Activated naive CD4-positive, alpha-beta T cell treated with anti-CD3 and anti-CD28 coated beads for 36 hours (primary cell): ENCODE data around the gene CKB. TPM values are rescaled to one million over a fixed set of nuclear protein-coding genes. Genes with fewer than 3 reads are reported as not detected.
A peak's percentile ranks its signal among the peaks of the same experiment; 100 is the strongest.

ENCODE experiments used
- CTCF ChIA-PET: fragments of 350-600 bp; sonication (Branson Sonifier 250); formaldehyde crosslinking; loops from one replicate; lab custom pipeline; 2021; ENCODE audit warnings: antibody characterized with exemption; lab: Charles Lee
- DNase-seq: peaks from one replicate; pipeline ENCODE4 v3.0.0-alpha.2; 2020
- H3K27ac Mint-ChIP-seq: one replicate; pipeline ENCODE4 v1.8.0; 2021; ENCODE audit warnings: mild to moderate bottlenecking, mixed read lengths
- H3K27me3 Mint-ChIP-seq: one replicate; pipeline ENCODE4 v1.8.0; 2021; ENCODE audit warnings: low read depth, mixed read lengths
- H3K36me3 Mint-ChIP-seq: one replicate; pipeline ENCODE4 v1.8.0; 2021; ENCODE audit warnings: low read depth, mixed read lengths
- H3K4me1 Mint-ChIP-seq: one replicate; pipeline ENCODE4 v1.8.0; 2021; ENCODE audit warnings: low read depth, mixed read lengths
- H3K4me3 Mint-ChIP-seq: one replicate; pipeline ENCODE4 v1.8.0; 2021; ENCODE audit warnings: mild to moderate bottlenecking, moderate library complexity, mixed read lengths
- H3K9me3 Mint-ChIP-seq: one replicate; pipeline ENCODE4 v1.8.0; 2021; ENCODE audit warnings: mixed read lengths
- intact Hi-C: fragments of 100-400 bp; cut with micrococcal nuclease; formaldehyde crosslinking; loops from one replicate; pipeline ENCODE4 v1.15.1; 2023
- total RNA-seq, 2 experiments: library from RNA; stranded (reverse); gene quantifications; one replicate each; pipeline ENCODE4 v1.2.3, GENCODE V29; 2021

The CKB gene
- total RNA-seq, 2 experiments from 2014 or later: 3.8 to 4.9 TPM

- peaks cover 51% of the 10 kb centered on the region for H3K4me1 Mint-ChIP-seq
- intact Hi-C loops: no loop called here
- CTCF ChIA-PET: interaction anchor here (0.6 to 1.8 kb wide), 4 partner anchors 11 to 58 kb away, joined by 3 to 5 read pairs (median 4); no protein-coding TSS in a partner anchor
- H3K27me3 Mint-ChIP-seq: no peaks in the 10 kb centered on the region
- no peaks in the 10 kb centered on the region for H3K9me3 Mint-ChIP-seq
- no peak overlapping the region for H3K4me3 Mint-ChIP-seq
- DNase-seq: no peak
- H3K36me3 Mint-ChIP-seq: peaks cover 25% of the 10 kb centered on the region
- H3K27ac Mint-ChIP-seq: peak overlapping the region; percentile 53
Observed at GRCh38 chr14:103558071-103558882, 35.6 kb upstream of the CKB start.

GRCh38 chr14:103556946-103557758, 34.5 kb upstream of the CKB start:
- peak overlapping the region; percentile 53 for H3K27ac Mint-ChIP-seq
- no peaks in the 10 kb centered on the region for H3K9me3 Mint-ChIP-seq
- peaks cover 51% of the 10 kb centered on the region for H3K4me1 Mint-ChIP-seq
- H3K27me3 Mint-ChIP-seq: no peaks in the 10 kb centered on the region
- CTCF ChIA-PET: interaction anchor here (1.1 kb wide), 1 partner anchor 11 kb away, joined by 3 read pairs; no protein-coding TSS in a partner anchor
- peaks cover 25% of the 10 kb centered on the region for H3K36me3 Mint-ChIP-seq
- intact Hi-C loops: no loop called here
- DNase-seq: no peak
- H3K4me3 Mint-ChIP-seq: no peak overlapping the region

DNA sequence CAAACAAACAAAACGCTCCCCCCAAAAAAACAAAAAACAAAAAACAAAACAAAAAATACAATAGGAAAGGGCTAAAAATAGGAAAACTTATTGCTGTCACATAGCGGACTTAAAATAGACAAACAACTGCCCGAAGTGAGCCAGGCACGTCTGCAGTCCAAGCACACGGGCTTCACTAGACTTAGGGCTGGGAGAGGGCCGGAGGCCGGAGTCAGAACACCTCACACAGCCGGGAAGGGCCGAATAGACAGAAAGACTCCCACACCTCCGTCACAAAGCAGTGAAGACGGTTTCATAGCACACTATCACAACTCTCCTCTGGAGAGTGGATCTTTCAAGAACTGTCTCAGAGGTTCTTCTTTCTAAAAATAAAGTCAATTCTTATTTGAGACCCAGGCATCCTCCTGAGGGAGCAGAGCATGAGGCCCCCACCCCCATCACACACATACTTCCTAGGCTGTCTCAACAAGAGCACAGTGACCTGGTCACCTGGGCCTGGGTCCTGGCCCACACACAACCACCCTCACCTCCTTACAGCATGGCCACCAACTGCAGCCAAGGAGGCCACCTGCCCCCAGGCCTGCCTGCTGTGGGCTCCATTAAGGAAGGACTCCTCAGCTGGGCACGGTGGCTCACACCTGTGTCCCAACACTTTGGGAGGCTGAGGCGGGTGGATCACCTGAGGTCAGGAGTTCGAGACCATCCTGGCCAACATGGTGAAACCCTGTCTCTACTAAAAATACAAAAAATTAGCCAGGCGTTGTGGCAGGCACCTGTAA, 33.1 kb upstream of the CKB start:
- DNase-seq: no peak
- H3K4me1 Mint-ChIP-seq: peaks cover 39% of the 10 kb centered on the region
- no peak overlapping the region for H3K27ac Mint-ChIP-seq
- H3K4me3 Mint-ChIP-seq: no peak overlapping the region
- peaks cover 21% of the 10 kb centered on the region for H3K36me3 Mint-ChIP-seq
- intact Hi-C loops: no loop called here
- H3K27me3 Mint-ChIP-seq: no peaks in the 10 kb centered on the region
- no peaks in the 10 kb centered on the region for H3K9me3 Mint-ChIP-seq
- CTCF ChIA-PET: interaction anchor here (1.1 kb wide), 1 partner anchor 12 kb away, joined by 3 read pairs; no protein-coding TSS in a partner anchor

GRCh38 chr14:103552846-103553210, 30.2 kb upstream of the CKB start:
- no peak overlapping the region for H3K27ac Mint-ChIP-seq
- no peaks in the 10 kb centered on the region for H3K9me3 Mint-ChIP-seq
- H3K4me1 Mint-ChIP-seq: peaks cover 11% of the 10 kb centered on the region
- no peak overlapping the region for H3K4me3 Mint-ChIP-seq
- no peak for DNase-seq
- CTCF ChIA-PET: interaction anchor here (1.4 kb wide), 1 partner anchor 34 kb away, joined by 4 read pairs; no protein-coding TSS in a partner anchor
- peaks cover 4% of the 10 kb centered on the region for H3K36me3 Mint-ChIP-seq
- intact Hi-C loops: no loop called here
- H3K27me3 Mint-ChIP-seq: no peaks in the 10 kb centered on the region

DNA sequence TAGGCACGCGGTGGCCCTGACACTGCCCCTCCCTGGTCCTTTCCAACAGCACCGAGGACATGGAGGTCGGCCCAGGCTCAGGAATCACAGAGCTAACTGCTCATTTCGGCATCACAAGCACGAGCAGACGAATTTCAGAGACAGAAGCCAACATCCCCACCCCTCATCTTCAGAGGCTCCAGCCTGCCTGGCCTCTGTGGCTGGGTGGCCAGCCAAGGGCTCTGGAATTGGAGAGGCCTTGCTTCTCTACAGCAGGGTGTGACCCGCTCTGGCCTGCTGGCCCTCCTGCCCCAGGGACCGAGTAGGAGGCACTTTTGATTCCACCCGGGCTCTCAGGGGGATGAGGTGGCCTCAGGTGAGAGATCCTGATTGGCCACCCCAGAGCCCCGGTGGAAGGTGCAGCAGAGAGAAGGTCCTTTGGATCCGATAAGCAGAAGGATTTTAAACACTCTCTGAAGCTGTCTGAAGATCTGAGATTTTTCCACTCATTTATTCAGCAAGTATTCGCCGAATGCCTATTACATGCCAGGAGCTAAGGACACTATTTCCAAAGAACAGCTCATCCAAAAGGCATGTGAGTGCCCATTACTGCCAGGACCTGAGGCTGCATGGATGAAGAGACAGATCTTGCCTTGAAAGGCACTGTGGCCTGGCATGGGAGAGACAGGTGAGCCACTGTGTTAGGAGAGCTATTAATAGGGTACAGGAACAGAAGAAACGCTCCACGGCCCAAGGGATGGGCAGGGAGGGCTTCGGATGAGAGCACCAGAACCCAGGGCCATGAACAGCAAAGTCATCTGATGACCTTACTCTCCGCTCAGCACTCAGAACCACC, 29.6 kb upstream of the CKB start:
- H3K27ac Mint-ChIP-seq: no peak overlapping the region
- intact Hi-C loops: no loop called here
- DNase-seq: no peak
- peaks cover 4% of the 10 kb centered on the region for H3K36me3 Mint-ChIP-seq
- CTCF ChIA-PET: interaction anchor here (1.2 to 1.4 kb wide), 2 partner anchors 10 to 33 kb away, joined by 4 read pairs; partner anchors contain the start of genes BAG5 and COA8
- H3K27me3 Mint-ChIP-seq: no peaks in the 10 kb centered on the region
- H3K4me3 Mint-ChIP-seq: no peak overlapping the region
- no peaks in the 10 kb centered on the region for H3K9me3 Mint-ChIP-seq
- peaks cover 6% of the 10 kb centered on the region for H3K4me1 Mint-ChIP-seq

DNA sequence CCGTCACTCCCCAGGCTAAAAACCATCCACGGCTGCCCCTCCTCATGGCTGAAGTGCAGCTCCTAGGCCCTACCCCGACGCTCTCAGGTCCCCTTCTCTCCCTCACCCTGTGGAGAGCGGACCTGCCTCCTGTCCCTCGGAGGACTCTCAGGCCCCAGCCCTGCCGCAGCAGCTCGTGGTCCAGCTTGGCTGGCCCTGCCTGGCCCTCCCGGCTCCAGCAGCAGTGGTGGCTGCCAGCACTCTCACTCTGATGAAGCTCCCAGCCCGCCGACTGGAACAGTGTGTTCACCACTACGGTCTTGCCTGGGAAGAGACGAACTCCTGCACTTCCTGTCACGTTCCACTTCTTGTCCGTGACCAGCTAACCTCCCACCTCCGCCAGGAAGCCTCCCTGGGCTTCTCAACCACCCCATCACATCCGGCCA, 28.7 kb upstream of the CKB start:
- no peak overlapping the region for H3K4me3 Mint-ChIP-seq
- no peak overlapping the region for H3K27ac Mint-ChIP-seq
- peaks cover 3% of the 10 kb centered on the region for H3K4me1 Mint-ChIP-seq
- CTCF ChIA-PET: interaction anchor here (1.1 to 1.2 kb wide), 2 partner anchors 11 to 33 kb away, joined by 3 to 4 read pairs; partner anchors contain the start of genes BAG5 and COA8
- no peaks in the 10 kb centered on the region for H3K9me3 Mint-ChIP-seq
- no peaks in the 10 kb centered on the region for H3K27me3 Mint-ChIP-seq
- intact Hi-C loops: no loop called here
- DNase-seq: no peak
- peaks cover 4% of the 10 kb centered on the region for H3K36me3 Mint-ChIP-seq

GRCh38 chr14:103550451-103551337, 28.1 kb upstream of the CKB start:
- no peak overlapping the region for H3K27ac Mint-ChIP-seq
- CTCF ChIA-PET: interaction anchor here (1.1 kb wide), 1 partner anchor 32 kb away, joined by 3 read pairs; no protein-coding TSS in a partner anchor
- peaks cover 4% of the 10 kb centered on the region for H3K36me3 Mint-ChIP-seq
- H3K9me3 Mint-ChIP-seq: no peaks in the 10 kb centered on the region
- no peak overlapping the region for H3K4me3 Mint-ChIP-seq
- intact Hi-C loops: no loop called here
- H3K4me1 Mint-ChIP-seq: peaks cover 3% of the 10 kb centered on the region
- DNase-seq: no peak
- no peaks in the 10 kb centered on the region for H3K27me3 Mint-ChIP-seq

- CTCF ChIA-PET: interaction anchor here (0.5 to 1.7 kb wide), 2 partner anchors 31 to 165 kb away, joined by 3 to 7 read pairs; no protein-coding TSS in a partner anchor
- Mint-ChIP-seq H3K36me3 (no peaks in the 10 kb centered on the region), H3K27me3 (no peaks in the 10 kb centered on the region), H3K27ac (no peak overlapping the region), H3K4me3 (no peak overlapping the region), H3K4me1 (no peaks in the 10 kb centered on the region), H3K9me3 (no peaks in the 10 kb centered on the region)
- intact Hi-C loops: loop anchor here (5.0 kb wide), 2 partner anchors 47 to 472 kb away; no protein-coding TSS in a partner anchor
- no peak for DNase-seq
Observed at GRCh38 chr14:103549361-103550311, 27.0 kb upstream of the CKB start.

DNA sequence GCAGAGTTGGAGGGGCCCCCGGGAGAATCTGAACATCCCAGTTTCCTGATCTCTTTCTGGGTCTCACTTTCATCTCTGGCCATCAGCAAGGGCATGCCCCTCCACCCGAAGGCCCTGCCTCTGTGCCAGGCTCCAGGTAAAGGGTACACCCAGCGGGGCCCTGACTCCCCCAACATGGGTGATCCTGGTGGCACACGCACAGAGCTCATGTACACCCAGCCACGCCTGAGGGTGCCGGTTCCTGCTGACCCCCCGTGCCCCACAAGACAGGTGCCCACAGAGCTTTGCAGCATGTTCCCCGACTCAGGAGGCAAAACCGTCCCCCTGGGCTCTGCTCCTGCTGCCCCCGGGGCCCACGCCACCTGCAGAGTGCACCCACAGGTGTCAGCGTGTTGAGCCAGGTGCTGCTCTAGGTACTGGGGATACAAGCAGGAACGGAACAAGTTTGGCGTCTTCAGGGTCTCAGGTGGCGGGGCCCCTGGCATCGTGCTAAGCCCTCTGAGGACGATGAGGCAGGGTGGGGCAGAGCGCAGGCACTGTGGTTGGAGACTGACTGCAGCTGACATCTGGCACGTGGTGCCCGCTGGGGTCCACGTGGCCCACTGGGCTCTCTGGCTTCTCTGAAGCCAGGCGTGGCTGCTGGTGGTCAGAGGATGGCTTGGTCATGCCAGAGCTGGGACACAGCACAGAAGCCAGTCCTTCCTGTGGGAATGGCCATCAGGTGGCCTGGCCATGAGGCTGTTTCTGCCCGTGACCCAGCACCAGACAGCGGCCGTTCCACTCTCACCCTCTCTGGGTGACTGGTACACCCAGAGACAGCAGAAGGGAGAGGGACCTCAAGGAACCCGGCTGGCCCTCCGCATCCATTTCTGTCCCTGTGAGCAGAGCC, 26.1 kb upstream of the CKB start:
- Mint-ChIP-seq H3K27ac (no peak overlapping the region), H3K9me3 (no peaks in the 10 kb centered on the region), H3K4me3 (no peak overlapping the region), H3K27me3 (no peaks in the 10 kb centered on the region), H3K36me3 (no peaks in the 10 kb centered on the region), H3K4me1 (no peaks in the 10 kb centered on the region)
- DNase-seq: no peak
- intact Hi-C loops: loop anchor here (5.0 kb wide), 2 partner anchors 46 to 471 kb away; no protein-coding TSS in a partner anchor
- CTCF ChIA-PET: interaction anchor here (1.7 kb wide), 1 partner anchor 30 kb away, joined by 7 read pairs; no protein-coding TSS in a partner anchor
